Type B pancreatic cell (in vitro differentiated cells): ENCODE measurements around the gene TSC1. TPM values are rescaled to one million over a fixed set of nuclear protein-coding genes. Genes with fewer than 3 reads are reported as not detected.

ENCODE experiments used
- DNase-seq: peaks from one replicate; pipeline ENCODE4 v3.0.0; 2021; ENCODE audit warnings: mixed read lengths; ENCODE audit not compliant: unreplicated experiment; ENCODE audit errors: extremely low spot score
- H3K27ac Mint-ChIP-seq: 2 replicates; pipeline ENCODE4 v1.8.0; 2021; ENCODE audit warnings: mild to moderate bottlenecking, mixed read lengths
- H3K27me3 Mint-ChIP-seq: 2 replicates; pipeline ENCODE4 v1.8.0; 2021; ENCODE audit warnings: mixed read lengths
- H3K36me3 Mint-ChIP-seq: 2 replicates; pipeline ENCODE4 v1.8.0; 2021; ENCODE audit warnings: mixed read lengths
- H3K4me1 Mint-ChIP-seq: one replicate; pipeline ENCODE4 v1.8.0; 2021; ENCODE audit warnings: mixed read lengths; ENCODE audit not compliant: unreplicated experiment
- H3K4me3 Mint-ChIP-seq: 2 replicates; pipeline ENCODE4 v1.8.0; 2021; ENCODE audit warnings: mild to moderate bottlenecking, mixed read lengths
- H3K9me3 Mint-ChIP-seq: 2 replicates; pipeline ENCODE4 v1.8.0; 2021; ENCODE audit warnings: mixed read lengths
- CTCF ChIP-seq: fragments of 200-600 bp; sonication (generic); conservative IDR thresholded peaks from 2 replicates; pipeline ENCODE4 v1.5.0; 2021; ENCODE audit warnings: antibody characterized with exemption, mild to moderate bottlenecking
- total RNA-seq: library from RNA; stranded (reverse); gene quantifications from 2 replicates; pipeline ENCODE4 v1.2.1, GENCODE V29; 2021; ENCODE audit warnings: low replicate concordance

The TSC1 gene
- total RNA-seq, 1 donor from 2014 or later: 58.9 TPM

GRCh38 chr9:132931178-132931735 lies 13.2 kb downstream of the TSC1 start:
- Mint-ChIP-seq H3K9me3 (no peaks in the 10 kb centered on the region), H3K27ac (no peak overlapping the region), H3K4me3 (no peak overlapping the region), H3K27me3 (no peaks in the 10 kb centered on the region), H3K36me3 (peaks cover 24% of the 10 kb centered on the region), H3K4me1 (peaks cover 4% of the 10 kb centered on the region)
- no peak for DNase-seq
- TF ChIP-seq CTCF: no peak

- no peak for TF ChIP-seq CTCF
- no peak overlapping the region for H3K4me3 Mint-ChIP-seq
- no peak overlapping the region for H3K27ac Mint-ChIP-seq
- H3K36me3 Mint-ChIP-seq: peaks cover 36% of the 10 kb centered on the region
- no peaks in the 10 kb centered on the region for H3K27me3 Mint-ChIP-seq
- H3K9me3 Mint-ChIP-seq: no peaks in the 10 kb centered on the region
- DNase-seq: no peak
- H3K4me1 Mint-ChIP-seq: no peaks in the 10 kb centered on the region
These were observed 16.7 kb downstream of the TSC1 start for GRCh38 chr9:132927704-132928103.

- no peaks in the 10 kb centered on the region for H3K4me1 Mint-ChIP-seq
These were observed 21.0 kb downstream of the TSC1 start for GRCh38 chr9:132923346-132923902.

GRCh38 chr9:132919614-132920268 lies 24.7 kb downstream of the TSC1 start:
- peaks cover 46% of the 10 kb centered on the region for H3K36me3 Mint-ChIP-seq
- H3K27me3 Mint-ChIP-seq: no peaks in the 10 kb centered on the region
- no peak overlapping the region for H3K4me3 Mint-ChIP-seq
- H3K9me3 Mint-ChIP-seq: no peaks in the 10 kb centered on the region
- no peak overlapping the region for H3K27ac Mint-ChIP-seq
- TF ChIP-seq CTCF: no peak
- H3K4me1 Mint-ChIP-seq: no peaks in the 10 kb centered on the region
- no peak for DNase-seq

More at GRCh38 chr9:132923346-132923902, 21.0 kb downstream of the TSC1 start:
- H3K27ac Mint-ChIP-seq: no peak overlapping the region
- TF ChIP-seq CTCF: no peak
- no peaks in the 10 kb centered on the region for H3K9me3 Mint-ChIP-seq
- H3K27me3 Mint-ChIP-seq: no peaks in the 10 kb centered on the region
- DNase-seq: no peak
- peaks cover 42% of the 10 kb centered on the region for H3K36me3 Mint-ChIP-seq
- H3K4me3 Mint-ChIP-seq: no peak overlapping the region

GRCh38 chr9:132914924-132915323 lies 29.5 kb downstream of the TSC1 start:
- H3K36me3 Mint-ChIP-seq: peaks cover 47% of the 10 kb centered on the region
- H3K4me3 Mint-ChIP-seq: no peak overlapping the region
- no peak overlapping the region for H3K27ac Mint-ChIP-seq
- no peak for TF ChIP-seq CTCF
- H3K27me3 Mint-ChIP-seq: no peaks in the 10 kb centered on the region
- H3K9me3 Mint-ChIP-seq: no peaks in the 10 kb centered on the region
- no peak for DNase-seq
- no peaks in the 10 kb centered on the region for H3K4me1 Mint-ChIP-seq
